SK-N-SH treated with all-trans-retinoic acid at 6 μM for 48 hours (cell line): ENCODE data around the gene GHITM.

Source experiments
- ARNTL ChIP-seq: fragments of 450-650 bp; formaldehyde crosslinking; IDR thresholded peaks from 2 replicates; pipeline ENCODE4 v1.5.0; 2020; ENCODE audit warnings: low read depth, mild to moderate bottlenecking, moderate library complexity, borderline replicate concordance
- PATZ1 ChIP-seq: fragments of 250-450 bp; sonication (Bioruptor Pico); IDR thresholded peaks from 2 replicates; pipeline ENCODE4 v1.8.0; 2020; ENCODE audit warnings: mild to moderate bottlenecking, moderate library complexity, borderline replicate concordance
- SNAI2 ChIP-seq: fragments of 250-450 bp; sonication (Bioruptor Pico); IDR thresholded peaks from 2 replicates; pipeline ENCODE4 v1.5.0; 2020; ENCODE audit warnings: mild to moderate bottlenecking, moderate library complexity
- ZC3H10 ChIP-seq: fragments of 250-450 bp; sonication (Bioruptor Pico); IDR thresholded peaks from 2 replicates; pipeline ENCODE4 v1.5.1; 2021; ENCODE audit warnings: mild to moderate bottlenecking, moderate library complexity
- ZFP30 ChIP-seq: fragments of 450-650 bp; formaldehyde crosslinking; IDR thresholded peaks from 2 replicates; pipeline ENCODE4 v1.5.0; 2022; ENCODE audit warnings: mild to moderate bottlenecking, moderate library complexity
- ZNF565 ChIP-seq: fragments of 450-650 bp; formaldehyde crosslinking; conservative IDR thresholded peaks from 2 replicates; pipeline ENCODE4 v1.5.0; 2020; ENCODE audit warnings: low read depth, mild to moderate bottlenecking, moderate library complexity

GRCh38 chr10:84108797-84109196 lies 30.5 kb upstream of the GHITM start:
- no peak for TF ChIP-seq ZC3H10 (CRISPR knock-in tag)
- TF ChIP-seq PATZ1 = no peak
- TF ChIP-seq ARNTL (CRISPR knock-in tag) = no peak
- TF ChIP-seq ZFP30 = no peak
- no peak for TF ChIP-seq SNAI2 (CRISPR knock-in tag)
- TF ChIP-seq ZNF565 = no peak
